ENCODE measurements around the gene SCAF1. TPM values are rescaled to one million over a fixed set of nuclear protein-coding genes. Genes with fewer than 3 reads are reported as not detected.

The SCAF1 gene
- total RNA-seq, 1 donor = 18.1 TPM

- TF ChIP-seq CTCF (IDR thresholded peaks at IDR 0.05; ENCODE audit: insufficient read depth, low read depth, low read length) = no peak
- DNase-seq (ENCODE audit: low read depth) = no peak
- H3K4me3 ChIP-seq (ENCODE audit: low read depth, low read length) = peak within 1 kb of the TSS; percentile 94
These were observed 35.4 kb downstream of the SCAF1 start, which contains the start of gene PRMT1 for GRCh38 chr19:49677231-49677900. PRMT1 (plus strand) TSS chr19:49677271; CDS start chr19:49677281, 10 bp downstream.

- peak overlapping the region; percentile 94 for H3K4me3 ChIP-seq (ENCODE audit: low read depth, low read length)
- TF ChIP-seq CTCF (IDR thresholded peaks at IDR 0.05; ENCODE audit: insufficient read depth, low read depth, low read length) = peak; percentile 67
- peak; percentile 72 for DNase-seq (ENCODE audit: low read depth)
These were observed 36.1 kb downstream of the SCAF1 start for GRCh38 chr19:49677901-49678674.

GRCh38 chr19:49678985-49679770 lies 37.2 kb downstream of the SCAF1 start:
- no peak overlapping the region for H3K4me3 ChIP-seq (ENCODE audit: low read depth, low read length)
- no peak for DNase-seq (ENCODE audit: low read depth)
- TF ChIP-seq CTCF (IDR thresholded peaks at IDR 0.05; ENCODE audit: insufficient read depth, low read depth, low read length) = no peak

- TF ChIP-seq CTCF (IDR thresholded peaks at IDR 0.05; ENCODE audit: insufficient read depth, low read depth, low read length) = no peak
- H3K4me3 ChIP-seq (ENCODE audit: low read depth, low read length) = no peak overlapping the region
- DNase-seq (ENCODE audit: low read depth) = no peak
These were observed 37.9 kb downstream of the SCAF1 start for GRCh38 chr19:49679771-49680413.

GRCh38 chr19:49680421-49681351 lies 38.7 kb downstream of the SCAF1 start:
- H3K4me3 ChIP-seq (ENCODE audit: low read depth, low read length) = peak overlapping the region; percentile 30

More at GRCh38 chr19:49680421-49681351, 38.7 kb downstream of the SCAF1 start:
- peak; percentile 84 for DNase-seq (ENCODE audit: low read depth)
- peak; percentile 99 for TF ChIP-seq CTCF (IDR thresholded peaks at IDR 0.05; ENCODE audit: insufficient read depth, low read depth, low read length)

Measured in fibroblast of villous mesenchyme (primary cell).